HG02678 (cell line): ENCODE results near the gene FLG2.
"Not testable (repeated sequence)": the region's sequence is repeated elsewhere in the genome, so short reads cannot be mapped to it uniquely, and the experiment has no call there.

Experiments
- ATAC-seq: cut with Tn5 transposase; IDR thresholded peaks from one replicate; pipeline ENCODE4 v1.9.1; 2021; ENCODE audit warnings: mild to moderate bottlenecking, moderate library complexity; ENCODE audit not compliant: unreplicated experiment

The FLG2 gene

GRCh38 chr1:152313319-152313801 lies 46.4 kb downstream of the FLG2 start:
- no peak for ATAC-seq

GRCh38 chr1:152312169-152312568 lies 47.6 kb downstream of the FLG2 start:
- not testable (repeated sequence) for ATAC-seq

- no peak for ATAC-seq
Observed at GRCh38 chr1:152309955-152310354, 49.9 kb downstream of the FLG2 start.

GRCh38 chr1:152309320-152309901 lies 50.4 kb downstream of the FLG2 start:
- ATAC-seq: not testable (repeated sequence)

- not testable (repeated sequence) for ATAC-seq
Observed at GRCh38 chr1:152308758-152309157, 51.0 kb downstream of the FLG2 start.

GRCh38 chr1:152307970-152308369 lies 51.8 kb downstream of the FLG2 start:
- ATAC-seq: not testable (repeated sequence)

GRCh38 chr1:152306123-152306522 lies 53.7 kb downstream of the FLG2 start:
- ATAC-seq: not testable (repeated sequence)

- not testable (repeated sequence) for ATAC-seq
Observed at GRCh38 chr1:152304773-152305172, 55.0 kb downstream of the FLG2 start.

- not testable (repeated sequence) for ATAC-seq
Observed at GRCh38 chr1:152303139-152303872, 56.5 kb downstream of the FLG2 start.
